ENCODE measurements around the gene USP6NL.

- no peak for TF ChIP-seq SP1 (IDR thresholded peaks at IDR 0.05)
- no peak for TF ChIP-seq NFRKB (IDR thresholded peaks at IDR 0.05)
- no peak for TF ChIP-seq SUZ12 (IDR thresholded peaks at IDR 0.05)
- no peak for TF ChIP-seq TARDBP (IDR thresholded peaks at IDR 0.05)
- TF ChIP-seq BHLHE40 (IDR thresholded peaks at IDR 0.05; ENCODE audit: borderline replicate concordance) = no peak
- TF ChIP-seq FOXA1 (IDR thresholded peaks at IDR 0.05) = no peak
- TF ChIP-seq ARNT (IDR thresholded peaks at IDR 0.05) = no peak
- no peak for TF ChIP-seq FOXM1 (IDR thresholded peaks at IDR 0.05; ENCODE audit: borderline replicate concordance)
- no peak for TF ChIP-seq LEF1 (IDR thresholded peaks at IDR 0.05; ENCODE audit: borderline replicate concordance)
- no peak for TF ChIP-seq FOXK2 (IDR thresholded peaks at IDR 0.05)
These were observed 1.9 kb downstream of the USP6NL start for GRCh38 chr10:11609492-11610093.
